Limb (tissue), 2 donors: ENCODE data around the gene PGAP2.
"Not testable (repeated sequence)": the region's sequence is repeated elsewhere in the genome, so short reads cannot be mapped to it uniquely, and the experiment has no call there.

Experiments
- DNase-seq, 2 donors: peaks; one replicate each; pipeline ENCODE4 v3.0.0-alpha.2; 2016; ENCODE audit errors: extremely low spot score in 2 of 2

Gene PGAP2

GRCh38 chr11:3807909-3808860 is at the start of gene PGAP2:
PGAP2 (plus strand) TSS chr11:3808560; CDS start chr11:3811260, 2,700 bp downstream.
- peak; percentile 64 to 83 for DNase-seq

- no peak for DNase-seq
Measured at GRCh38 chr11:3764266-3764665, 44.1 kb upstream of the PGAP2 start.

- DNase-seq, result not testable (repeated sequence)
Measured at GRCh38 chr11:3766836-3767235, 41.5 kb upstream of the PGAP2 start.

- DNase-seq, result no peak
Measured at GRCh38 chr11:3767536-3767935, 40.8 kb upstream of the PGAP2 start.

- DNase-seq, result no peak
Measured at GRCh38 chr11:3773180-3773579, 35.2 kb upstream of the PGAP2 start.

- DNase-seq, result peak; percentile 38 to 65
Measured at GRCh38 chr11:3775736-3776406, 32.5 kb upstream of the PGAP2 start.

GRCh38 chr11:3781423-3781822 is 26.9 kb upstream of the PGAP2 start:
- no peak for DNase-seq

GRCh38 chr11:3782963-3783362 is 25.4 kb upstream of the PGAP2 start:
- DNase-seq, result no peak

GRCh38 chr11:3783611-3784010 is 24.7 kb upstream of the PGAP2 start:
- DNase-seq, result no peak

GRCh38 chr11:3786781-3787428 is 21.5 kb upstream of the PGAP2 start:
- no peak for DNase-seq

GRCh38 chr11:3794387-3794786 is 14.0 kb upstream of the PGAP2 start:
- not testable (repeated sequence) for DNase-seq

GRCh38 chr11:3795131-3796001 is 13.0 kb upstream of the PGAP2 start:
- no peak for DNase-seq

GRCh38 chr11:3796002-3796311 is 12.4 kb upstream of the PGAP2 start:
- no peak for DNase-seq

- DNase-seq, result no peak
Measured at GRCh38 chr11:3796346-3796745, 12.0 kb upstream of the PGAP2 start.

GRCh38 chr11:3796801-3797328 is 11.5 kb upstream of the PGAP2 start:
- no peak for DNase-seq

GRCh38 chr11:3797329-3798090 is 10.8 kb upstream of the PGAP2 start, which contains the start of gene NUP98:
NUP98 (minus strand) TSS chr11:3797554; CDS start chr11:3782117, 15,437 bp downstream.
- DNase-seq, result peak; percentile 99 to 100

GRCh38 chr11:3799143-3799542 is 9.2 kb upstream of the PGAP2 start:
- no peak for DNase-seq

- DNase-seq, result no peak
Measured at GRCh38 chr11:3799873-3800272, 8.5 kb upstream of the PGAP2 start.

- no peak for DNase-seq
Measured at GRCh38 chr11:3802011-3802790, 6.2 kb upstream of the PGAP2 start.
